Fibroblast of upper back skin (primary cell): ENCODE measurements around the gene TTC29.

ENCODE experiments used
- DNase-seq: peaks from one replicate; pipeline ENCODE4 v3.0.0-alpha.2; 2013

Gene TTC29, protein sequence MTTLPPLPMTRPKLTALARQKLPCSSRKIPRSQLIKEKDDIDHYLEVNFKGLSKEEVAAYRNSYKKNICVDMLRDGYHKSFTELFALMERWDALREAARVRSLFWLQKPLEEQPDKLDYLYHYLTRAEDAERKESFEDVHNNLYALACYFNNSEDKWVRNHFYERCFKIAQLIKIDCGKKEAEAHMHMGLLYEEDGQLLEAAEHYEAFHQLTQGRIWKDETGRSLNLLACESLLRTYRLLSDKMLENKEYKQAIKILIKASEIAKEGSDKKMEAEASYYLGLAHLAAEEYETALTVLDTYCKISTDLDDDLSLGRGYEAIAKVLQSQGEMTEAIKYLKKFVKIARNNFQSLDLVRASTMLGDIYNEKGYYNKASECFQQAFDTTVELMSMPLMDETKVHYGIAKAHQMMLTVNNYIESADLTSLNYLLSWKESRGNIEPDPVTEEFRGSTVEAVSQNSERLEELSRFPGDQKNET

DNA sequence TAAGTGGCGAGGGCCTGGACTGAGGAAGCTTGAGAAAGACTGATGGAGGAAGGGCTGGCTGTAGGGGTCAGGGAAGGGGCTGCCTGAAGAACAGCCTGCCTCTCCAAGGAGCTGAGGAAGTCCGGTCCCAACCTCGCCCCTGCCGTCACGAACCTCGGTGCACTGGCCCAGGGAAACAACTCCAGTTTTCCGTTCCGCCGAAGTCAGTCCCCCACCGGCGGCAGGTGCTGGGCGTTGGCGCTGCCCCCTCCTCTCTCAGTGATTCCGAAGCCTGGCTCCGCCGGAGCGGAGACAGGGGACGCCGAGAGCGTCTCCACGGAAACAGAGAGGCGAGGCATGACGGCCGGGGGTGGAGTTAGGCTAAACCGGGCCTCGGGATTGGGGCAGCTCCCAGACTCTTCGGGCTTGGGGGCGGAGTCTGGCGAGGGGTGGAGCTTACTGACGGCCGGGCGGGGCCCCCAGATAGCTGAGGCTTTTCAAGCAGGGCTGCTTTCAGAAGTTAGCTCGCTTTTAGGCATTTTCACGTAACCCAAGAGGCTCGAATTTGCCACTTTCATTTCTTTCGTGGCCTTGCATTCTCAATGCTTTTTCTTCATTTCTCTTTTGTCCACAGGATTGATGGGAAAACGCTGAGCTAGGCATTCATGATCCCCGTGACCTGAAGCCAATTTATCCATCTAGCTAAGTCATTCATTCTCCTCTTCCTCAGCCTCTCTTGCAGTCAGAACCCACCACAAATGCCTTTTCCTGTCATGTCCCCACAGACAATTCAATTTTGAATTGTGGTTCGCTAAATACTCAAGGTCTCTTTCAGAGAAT lies at the start of gene TTC29:
Gene TTC29 (minus strand): TSS at position 309 of the 819 bp plus-strand sequence. CDS start 5,969 bp downstream, outside the sequence.
- peak; percentile 81 for DNase-seq

- DNase-seq, result peak; percentile 48
Measured at GRCh38 chr4:146981651-146982050, 36.0 kb upstream of the TTC29 start.

- no peak for DNase-seq
Measured at GRCh38 chr4:146978641-146979040, 33.0 kb upstream of the TTC29 start.

DNA sequence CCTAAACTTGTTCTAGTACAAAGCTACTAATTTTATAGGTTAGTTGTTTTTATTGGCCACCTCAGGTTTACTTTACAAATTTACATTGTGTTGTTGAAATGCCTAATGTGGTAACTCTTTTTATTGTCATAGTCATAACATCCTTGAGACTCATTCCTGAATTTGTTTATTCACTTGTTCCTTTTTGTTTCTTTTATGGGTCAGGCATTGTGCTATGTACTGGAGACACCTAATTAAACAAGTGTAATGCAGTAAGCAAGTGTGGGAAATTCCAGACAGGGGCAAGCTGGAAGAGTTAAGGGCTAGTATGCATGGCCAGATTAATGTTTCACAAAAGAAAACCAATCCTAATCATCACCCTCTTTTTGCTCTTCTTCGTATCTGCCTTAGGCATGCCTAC lies 30.5 kb upstream of the TTC29 start:
- DNase-seq, result no peak

- DNase-seq, result no peak
Measured at GRCh38 chr4:146975527-146975926, 29.9 kb upstream of the TTC29 start.

- no peak for DNase-seq
Measured at GRCh38 chr4:146975036-146975435, 29.4 kb upstream of the TTC29 start.

- no peak for DNase-seq
Measured at GRCh38 chr4:146972036-146972435, 26.4 kb upstream of the TTC29 start.

DNA sequence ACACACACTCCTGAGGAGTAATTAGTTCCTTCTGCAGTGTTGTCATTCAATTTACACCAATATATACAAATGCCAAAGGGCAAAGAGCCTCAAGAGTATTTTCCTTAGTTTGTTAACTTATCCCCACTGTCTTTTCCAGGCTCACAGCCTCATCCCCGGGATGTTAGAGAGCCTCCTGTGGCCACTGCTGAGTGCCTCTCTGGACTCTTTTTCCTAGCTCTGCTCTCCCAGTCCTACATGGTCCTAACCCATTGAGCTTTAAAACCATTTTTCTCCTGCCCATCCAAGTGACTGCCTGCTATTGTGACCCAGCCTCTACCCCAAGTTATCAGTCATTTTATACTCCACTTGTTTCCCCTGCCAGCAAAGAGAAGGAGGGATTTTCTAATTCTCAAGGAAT lies 23.5 kb upstream of the TTC29 start:
- DNase-seq, result no peak

GRCh38 chr4:146960634-146961033 lies 15.0 kb upstream of the TTC29 start:
- DNase-seq, result no peak

- DNase-seq, result no peak
Measured at GRCh38 chr4:146959692-146960091, 14.0 kb upstream of the TTC29 start.

- DNase-seq, result peak; percentile 91
Measured at GRCh38 chr4:146957237-146957636, 11.6 kb upstream of the TTC29 start.

DNA sequence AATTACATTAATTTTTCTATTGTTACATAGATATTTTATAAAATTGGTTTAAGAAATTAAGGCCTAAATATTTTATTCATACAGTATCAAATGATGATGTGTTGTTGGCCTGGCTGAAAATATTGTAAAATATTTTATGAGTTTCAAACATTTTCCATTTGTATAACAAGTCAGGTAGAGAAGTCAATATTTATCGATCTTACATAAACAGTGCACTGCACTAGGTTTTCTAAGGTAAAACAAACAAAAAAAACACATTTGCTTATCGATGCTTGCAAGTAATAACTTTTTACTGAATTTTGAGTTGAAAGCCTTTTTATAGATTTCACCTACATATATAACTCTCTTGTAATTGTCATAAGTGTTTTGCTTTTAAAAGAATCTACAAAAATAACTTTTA lies 7.2 kb upstream of the TTC29 start:
- DNase-seq, result no peak

GRCh38 chr4:146949559-146949958 lies 3.9 kb upstream of the TTC29 start:
- no peak for DNase-seq

GRCh38 chr4:146943691-146944375 lies 1.8 kb downstream of the TTC29 start:
- no peak for DNase-seq

GRCh38 chr4:146932116-146932515 lies 13.5 kb downstream of the TTC29 start:
- DNase-seq, result no peak

GRCh38 chr4:146930673-146931072 lies 15.0 kb downstream of the TTC29 start:
- no peak for DNase-seq

GRCh38 chr4:146927695-146928094 lies 18.0 kb downstream of the TTC29 start:
- DNase-seq, result no peak

DNA sequence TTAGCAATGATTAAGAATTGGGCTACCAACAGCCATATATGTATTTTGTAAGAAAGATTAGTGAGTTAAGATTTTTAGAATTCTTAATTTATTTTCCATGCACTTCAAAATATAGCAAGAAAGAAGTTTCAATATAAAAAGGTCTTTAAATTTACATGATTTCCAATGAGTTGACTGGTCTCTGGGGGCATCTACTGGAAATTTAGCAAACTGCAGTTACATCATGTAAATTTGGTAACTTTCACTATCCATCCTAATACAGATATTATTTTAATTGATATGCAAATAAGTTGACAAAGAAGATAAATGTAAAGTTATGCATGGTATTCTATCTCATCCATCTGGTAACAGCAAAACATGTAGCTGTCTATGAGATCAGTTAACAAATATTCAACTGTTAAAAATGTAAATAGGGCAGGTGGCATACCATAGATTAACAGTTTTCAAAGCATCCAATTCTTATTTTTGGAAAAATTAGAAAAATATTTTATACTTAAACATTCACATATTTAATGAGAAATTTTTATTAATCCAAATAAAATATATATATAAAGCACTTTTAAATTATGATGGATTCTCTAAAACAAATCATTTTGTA lies 29.1 kb downstream of the TTC29 start:
- DNase-seq, result peak; percentile 49

GRCh38 chr4:146915132-146915531 lies 30.5 kb downstream of the TTC29 start:
- DNase-seq, result no peak

DNA sequence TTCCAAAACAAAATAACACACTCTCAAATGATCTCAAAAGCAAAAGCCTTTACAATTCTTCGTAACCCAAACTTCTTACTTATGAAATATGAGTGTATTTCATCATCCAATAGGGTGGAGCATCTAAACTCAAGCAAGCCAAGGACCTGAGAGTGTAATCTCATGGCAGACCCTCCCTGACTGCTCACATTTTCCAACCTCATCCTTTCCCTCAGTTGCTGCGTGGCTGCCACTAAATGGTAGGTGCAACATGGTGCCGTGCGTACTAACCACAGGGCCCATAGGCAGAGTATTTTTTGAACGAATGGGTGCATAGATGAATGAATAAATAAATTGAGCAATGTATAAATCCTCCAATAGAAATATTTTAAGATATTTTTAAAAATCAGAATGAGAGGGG lies 45.4 kb downstream of the TTC29 start:
- DNase-seq, result no peak

- no peak for DNase-seq
Measured at GRCh38 chr4:146890301-146890700, 55.4 kb downstream of the TTC29 start.

- DNase-seq, result no peak
Measured at GRCh38 chr4:146883070-146883469, 62.6 kb downstream of the TTC29 start.

GRCh38 chr4:146857298-146857697 lies 88.4 kb downstream of the TTC29 start:
- DNase-seq, result no peak
